ENCODE results near the gene CD209.

CD209 gene

GRCh38 chr19:7698583-7698982 is 48.8 kb downstream of the CD209 start:
- no peak for TF ChIP-seq FOXP2 (optimal IDR thresholded peaks at IDR 0.05; ENCODE audit: borderline replicate concordance, extremely low read depth, extremely low read length, insufficient read depth)
- no peak for TF ChIP-seq REST (IDR thresholded peaks at IDR 0.05; ENCODE audit: insufficient read depth in 1 of 2, low read depth in 2 of 2, low read length in 2 of 2)
- TF ChIP-seq SIN3A (IDR thresholded peaks at IDR 0.05; ENCODE audit: borderline replicate concordance, insufficient read depth, low read length), result no peak
- no peak for TF ChIP-seq POLR2AphosphoS5 (IDR thresholded peaks at IDR 0.05; ENCODE audit: low read depth, low read length)
- TF ChIP-seq TAF1 (IDR thresholded peaks at IDR 0.05; ENCODE audit: borderline replicate concordance, insufficient read depth, low read length), result no peak

GRCh38 chr19:7697721-7698287 is 49.5 kb downstream of the CD209 start:
- TF ChIP-seq REST (IDR thresholded peaks at IDR 0.05; ENCODE audit: insufficient read depth in 1 of 2, low read depth in 2 of 2, low read length in 2 of 2) (no peak), POLR2AphosphoS5 (IDR thresholded peaks at IDR 0.05; ENCODE audit: low read depth, low read length) (no peak), TAF1 (IDR thresholded peaks at IDR 0.05; ENCODE audit: borderline replicate concordance, insufficient read depth, low read length) (no peak), SIN3A (IDR thresholded peaks at IDR 0.05; ENCODE audit: borderline replicate concordance, insufficient read depth, low read length) (no peak), FOXP2 (optimal IDR thresholded peaks at IDR 0.05; ENCODE audit: borderline replicate concordance, extremely low read depth, extremely low read length, insufficient read depth) (no peak)

GRCh38 chr19:7694499-7694898 is 52.8 kb downstream of the CD209 start:
- no peak for TF ChIP-seq FOXP2 (optimal IDR thresholded peaks at IDR 0.05; ENCODE audit: borderline replicate concordance, extremely low read depth, extremely low read length, insufficient read depth)
- no peak for TF ChIP-seq REST (IDR thresholded peaks at IDR 0.05; ENCODE audit: insufficient read depth in 1 of 2, low read depth in 2 of 2, low read length in 2 of 2)
- no peak for TF ChIP-seq POLR2AphosphoS5 (IDR thresholded peaks at IDR 0.05; ENCODE audit: low read depth, low read length)
- no peak for TF ChIP-seq TAF1 (IDR thresholded peaks at IDR 0.05; ENCODE audit: borderline replicate concordance, insufficient read depth, low read length)
- TF ChIP-seq SIN3A (IDR thresholded peaks at IDR 0.05; ENCODE audit: borderline replicate concordance, insufficient read depth, low read length), result no peak

GRCh38 chr19:7692417-7693088 is 54.8 kb downstream of the CD209 start:
- TF ChIP-seq SIN3A (IDR thresholded peaks at IDR 0.05; ENCODE audit: borderline replicate concordance, insufficient read depth, low read length) (no peak), REST (IDR thresholded peaks at IDR 0.05; ENCODE audit: insufficient read depth in 1 of 2, low read depth in 2 of 2, low read length in 2 of 2) (no peak), TAF1 (IDR thresholded peaks at IDR 0.05; ENCODE audit: borderline replicate concordance, insufficient read depth, low read length) (no peak), FOXP2 (optimal IDR thresholded peaks at IDR 0.05; ENCODE audit: borderline replicate concordance, extremely low read depth, extremely low read length, insufficient read depth) (no peak), POLR2AphosphoS5 (IDR thresholded peaks at IDR 0.05; ENCODE audit: low read depth, low read length) (no peak)

Measured in PFSK-1 (cell line).